Astrocyte of the hippocampus (primary cell): ENCODE results near the gene CDC73.
"Not testable (repeated sequence)": the region's sequence is repeated elsewhere in the genome, so short reads cannot be mapped to it uniquely, and the experiment has no call there.

Experiments
- DNase-seq: peaks from one replicate; pipeline ENCODE4 v3.0.0; 2011; ENCODE audit warnings: low read depth, low spot score

CDC73 gene

GRCh38 chr1:193284219-193284618 is 162.4 kb downstream of the CDC73 start:
- DNase-seq, result no peak

GRCh38 chr1:193285641-193286040 is 163.8 kb downstream of the CDC73 start:
- DNase-seq, result no peak

GRCh38 chr1:193288548-193289080 is 166.8 kb downstream of the CDC73 start:
- not testable (repeated sequence) for DNase-seq

DNA sequence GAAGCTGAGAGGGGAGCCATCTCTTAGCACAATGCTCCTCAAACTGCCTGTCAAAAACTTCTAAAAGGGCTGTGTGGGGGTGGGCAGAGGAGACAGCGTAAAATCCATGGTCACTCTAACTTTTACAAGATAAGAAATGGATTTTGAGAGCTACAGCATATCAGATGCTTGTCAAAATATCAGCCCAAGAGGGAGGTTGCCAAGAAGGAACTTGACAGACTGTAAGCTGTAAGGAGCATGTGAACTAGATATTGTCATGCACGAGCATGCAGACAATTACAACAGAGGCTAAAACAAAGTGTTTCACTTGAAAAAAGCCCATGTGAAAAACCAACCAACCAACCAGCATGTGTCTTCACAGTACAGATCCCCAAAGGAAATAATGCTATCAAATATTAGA is 171.9 kb downstream of the CDC73 start:
- no peak for DNase-seq

DNA sequence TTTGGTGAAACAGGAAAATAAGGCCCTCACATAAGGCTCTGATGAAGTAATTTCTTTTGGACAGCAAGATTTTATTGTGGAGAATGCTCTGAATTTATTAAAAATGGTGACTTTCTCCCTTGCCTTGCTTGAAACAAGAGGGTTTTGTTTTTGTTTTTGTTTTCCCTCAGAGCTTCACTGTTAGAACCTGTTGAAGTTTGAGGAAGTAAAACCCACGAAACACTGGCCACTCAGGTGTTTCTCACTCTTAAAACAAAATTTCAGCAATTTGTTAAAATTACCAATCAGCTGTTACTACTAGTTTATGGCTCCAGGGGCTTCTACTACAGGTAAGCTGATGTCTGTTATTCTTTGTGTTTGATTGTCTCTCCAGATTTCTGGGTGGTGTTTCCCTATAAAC is 177.2 kb downstream of the CDC73 start:
- no peak for DNase-seq

DNA sequence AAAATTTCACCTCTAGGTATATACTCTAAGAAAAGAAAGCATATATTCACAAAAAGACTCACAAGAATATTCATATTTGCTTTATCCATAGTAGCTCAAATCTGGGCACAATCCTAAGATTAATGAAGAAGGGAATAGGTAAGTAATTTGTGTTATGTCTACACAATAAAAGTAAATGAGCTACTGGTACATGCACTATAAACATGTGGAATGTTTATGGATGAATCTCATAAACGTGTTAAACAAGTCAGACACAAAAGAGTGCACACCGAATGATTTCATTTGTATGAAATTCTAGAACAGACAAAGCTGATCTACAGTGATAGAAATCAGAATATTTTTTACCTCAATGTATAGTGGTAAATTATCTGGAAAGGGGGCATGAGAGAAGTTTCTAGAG is 179.9 kb downstream of the CDC73 start:
- no peak for DNase-seq

DNA sequence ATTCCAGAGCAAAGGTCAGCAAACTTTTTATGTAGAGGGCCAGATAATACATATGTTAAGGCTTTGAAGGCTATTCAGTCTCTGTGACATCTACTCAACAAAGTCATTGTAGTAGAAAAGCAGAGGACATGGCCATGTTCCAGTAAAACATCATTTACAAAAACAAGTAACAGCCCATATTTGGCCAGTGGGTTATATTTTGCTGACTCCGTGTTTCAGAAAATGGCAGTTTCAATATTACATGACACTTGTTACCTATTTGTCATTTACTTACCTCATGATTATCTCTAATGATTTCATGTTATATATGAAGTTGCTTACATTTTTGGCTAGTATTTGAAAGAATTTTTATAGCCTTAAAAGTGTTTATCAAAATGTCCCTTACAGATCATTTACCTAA is 182.0 kb downstream of the CDC73 start:
- DNase-seq, result no peak
